HK-2 (cell line): ENCODE measurements around the gene WDR4.
"Not testable (repeated sequence)": the region's sequence is repeated elsewhere in the genome, so short reads cannot be mapped to it uniquely, and the experiment has no call there.

Experiments used
- DNase-seq: peaks from one replicate; pipeline ENCODE4 v3.0.0-alpha.2; 2018; ENCODE audit not compliant: unreplicated experiment

Gene WDR4

GRCh38 chr21:42875811-42876210, 3.5 kb downstream of the WDR4 start:
- DNase-seq: not testable (repeated sequence)

GRCh38 chr21:42873096-42873495, 6.2 kb downstream of the WDR4 start:
- DNase-seq: no peak

DNA sequence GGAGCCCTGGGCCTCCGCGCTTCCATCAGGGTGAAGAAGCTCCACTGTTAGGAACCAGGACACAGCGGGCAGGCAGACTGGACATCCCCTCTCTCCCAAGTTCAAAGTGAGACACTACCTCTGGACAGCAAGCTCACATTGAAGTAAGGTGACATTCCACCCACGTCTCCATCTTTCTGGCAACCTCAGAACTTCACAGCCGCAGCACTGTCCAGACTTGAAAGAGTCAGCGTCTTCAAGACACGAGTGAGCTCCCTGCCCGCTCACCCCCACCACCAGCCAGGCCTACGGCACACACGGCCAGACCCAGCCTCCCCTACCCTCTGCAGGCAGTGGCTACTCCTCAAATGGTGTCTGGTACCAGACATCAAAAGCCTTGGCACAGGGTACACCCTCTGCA, 11.1 kb downstream of the WDR4 start:
- DNase-seq: no peak

GRCh38 chr21:42865776-42866160, 13.6 kb downstream of the WDR4 start:
- no peak for DNase-seq

DNA sequence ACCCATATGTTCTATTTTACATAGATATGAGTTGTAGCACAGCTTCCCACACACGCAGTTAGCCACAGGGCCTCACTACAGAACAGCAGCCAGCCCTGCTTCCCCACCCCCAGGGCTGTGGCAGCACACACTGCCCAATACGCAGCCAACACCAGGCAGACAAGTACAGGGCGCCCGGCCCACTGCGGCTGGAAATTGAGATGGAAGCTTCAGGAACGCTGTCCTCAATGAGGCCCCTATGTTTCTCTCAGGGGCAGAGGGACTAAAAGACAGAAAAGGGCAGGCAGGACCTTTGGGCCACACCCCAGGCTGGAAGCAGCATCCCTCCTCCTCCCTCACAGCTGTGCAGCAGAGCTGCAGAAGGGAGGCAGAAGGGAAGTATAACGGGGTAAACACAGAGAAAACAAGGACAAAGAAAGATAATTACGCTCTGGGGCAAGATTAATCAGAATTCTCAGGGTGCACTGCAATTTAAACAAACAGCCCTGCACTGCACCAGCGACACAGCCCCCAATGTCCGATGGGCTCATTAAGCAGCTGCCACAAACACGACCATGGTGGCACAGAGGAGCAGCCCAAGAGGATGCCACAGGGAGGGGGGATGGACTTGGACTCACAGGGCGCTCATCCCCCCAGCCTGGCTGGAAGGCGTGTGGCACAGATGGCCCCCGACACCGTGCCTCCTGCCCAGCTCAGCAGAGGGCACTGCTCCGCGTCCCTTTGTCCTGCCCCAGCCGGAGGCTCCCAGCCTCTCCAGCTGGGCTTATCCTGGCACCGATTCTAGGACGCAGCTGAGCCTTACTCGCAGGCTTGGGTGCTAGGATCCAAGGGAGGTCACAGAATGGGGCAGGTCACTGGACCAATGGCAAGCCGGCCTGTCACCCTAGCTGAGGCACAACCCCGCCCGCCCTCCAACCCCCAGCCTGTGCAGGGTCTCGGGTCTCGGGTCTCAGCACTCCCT, 14.2 kb downstream of the WDR4 start:
- no peak for DNase-seq

- no peak for DNase-seq
These were observed 15.1 kb downstream of the WDR4 start for GRCh38 chr21:42864286-42864685.

DNA sequence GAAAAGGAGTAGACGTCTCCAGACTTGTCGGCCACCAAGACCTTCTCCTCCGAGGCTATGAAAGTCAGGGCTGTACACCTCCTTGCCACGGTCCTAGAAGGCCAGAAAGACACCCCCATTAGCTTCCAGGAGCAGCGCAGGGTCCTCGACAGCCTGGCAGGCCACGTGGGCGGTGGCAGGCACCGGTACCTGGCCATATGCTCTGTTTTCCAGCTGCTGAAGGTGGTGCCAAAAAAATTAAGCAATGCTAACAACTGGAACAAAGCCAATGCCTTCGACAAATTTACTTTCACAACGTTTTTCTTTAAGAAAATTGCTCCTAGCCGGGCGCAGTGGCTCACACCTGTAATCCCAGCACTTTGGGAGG, 15.9 kb downstream of the WDR4 start:
- no peak for DNase-seq

DNA sequence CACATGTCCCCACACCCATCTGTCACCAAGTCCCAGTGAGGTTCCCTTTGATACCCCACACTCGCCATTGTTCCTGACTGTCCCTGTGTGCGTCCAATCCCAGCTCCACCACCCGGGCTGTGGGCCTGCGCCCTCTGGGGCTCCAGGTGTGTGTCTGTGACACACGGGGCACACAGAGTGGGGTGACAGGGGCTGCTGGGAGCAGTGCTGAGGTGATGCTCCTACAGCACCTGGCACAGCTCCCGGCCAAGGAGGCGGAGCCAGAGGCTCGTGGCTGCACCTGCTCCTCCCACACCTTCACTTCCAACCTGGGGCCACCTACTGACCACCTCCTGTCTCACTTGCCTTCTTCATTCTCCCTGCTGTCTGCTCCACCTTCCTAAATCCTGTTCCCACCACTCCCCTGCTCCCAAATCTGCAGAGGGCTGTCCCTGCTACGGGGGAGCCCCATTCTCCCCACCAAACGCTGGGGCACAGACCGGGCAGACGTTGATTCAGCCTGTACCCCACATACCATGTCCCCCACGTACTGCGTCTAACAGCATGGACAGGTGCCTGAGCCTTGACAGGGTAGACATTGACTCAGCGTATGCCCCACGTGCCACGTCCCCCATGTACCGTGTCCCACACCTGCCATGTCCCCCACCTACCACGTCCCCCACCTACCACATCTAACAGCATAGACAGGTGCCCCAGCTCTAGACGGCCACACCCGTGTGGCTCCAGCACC, 16.4 kb downstream of the WDR4 start:
- no peak for DNase-seq

DNA sequence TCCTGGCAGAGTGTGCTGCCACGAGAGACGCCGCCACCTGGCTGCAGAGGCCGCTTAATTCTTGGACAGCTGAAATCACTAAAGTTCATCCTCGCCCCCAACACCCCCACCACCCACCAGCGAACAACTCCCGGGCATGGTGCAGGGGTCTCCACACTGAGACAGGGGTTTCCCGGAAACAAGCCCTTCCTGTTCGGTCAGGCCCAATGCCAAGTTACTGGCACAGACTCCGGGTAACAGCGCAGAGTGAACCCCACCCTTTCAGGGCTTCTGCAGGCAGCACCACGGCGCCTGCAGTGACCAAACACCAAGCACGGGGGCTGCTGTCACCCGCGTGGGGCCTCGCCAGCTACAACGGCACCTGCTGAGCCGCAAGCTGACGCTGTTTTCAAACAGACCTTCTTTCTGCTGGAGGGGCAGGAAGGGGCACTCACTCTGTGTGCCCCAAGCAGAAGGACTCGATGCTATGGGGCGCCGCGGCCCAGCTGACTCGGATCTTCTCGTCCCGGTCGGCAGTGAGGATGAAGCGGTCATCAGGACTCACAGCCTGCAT, 17.4 kb downstream of the WDR4 start:
- DNase-seq: no peak

GRCh38 chr21:42861311-42861847, 18.0 kb downstream of the WDR4 start:
- DNase-seq: no peak

DNA sequence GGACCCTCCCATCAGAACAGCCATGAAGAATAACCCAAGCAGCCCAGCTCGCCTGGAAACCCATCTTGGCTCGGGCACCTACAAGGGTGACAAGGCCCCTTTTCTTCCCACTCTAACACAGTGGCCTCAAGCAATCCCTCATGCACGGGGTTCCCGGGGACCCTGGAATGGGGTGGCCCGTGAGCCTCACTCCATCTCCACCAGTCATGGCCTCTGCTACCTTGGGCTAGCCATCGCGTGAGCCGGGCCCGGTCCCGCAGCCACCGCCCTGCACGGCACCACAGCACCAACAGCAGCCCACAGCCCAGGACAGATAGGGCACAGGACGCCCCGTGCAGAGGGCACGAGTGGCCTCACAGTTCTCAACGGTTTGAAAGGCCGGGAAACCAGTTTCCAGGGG, 19.0 kb downstream of the WDR4 start:
- DNase-seq: no peak

DNA sequence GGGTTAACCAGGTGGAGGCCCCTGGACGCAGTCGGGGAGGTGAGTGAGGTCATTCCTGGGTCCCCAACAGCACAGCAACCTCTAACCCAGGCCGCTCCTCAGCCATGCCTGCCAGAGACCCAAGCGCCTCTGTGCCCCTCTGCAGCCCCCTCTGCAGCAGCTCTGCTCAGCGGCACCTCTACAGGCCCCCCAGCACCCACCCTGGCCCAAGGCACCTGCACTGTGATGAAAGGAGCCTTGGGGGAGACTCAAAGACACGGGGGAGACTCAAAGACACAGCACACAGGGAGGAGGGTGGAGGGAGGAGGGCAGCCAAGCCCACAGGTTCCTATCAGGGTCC, 19.5 kb downstream of the WDR4 start:
- no peak for DNase-seq

GRCh38 chr21:42858957-42859890, 20.1 kb downstream of the WDR4 start:
- no peak for DNase-seq

DNA sequence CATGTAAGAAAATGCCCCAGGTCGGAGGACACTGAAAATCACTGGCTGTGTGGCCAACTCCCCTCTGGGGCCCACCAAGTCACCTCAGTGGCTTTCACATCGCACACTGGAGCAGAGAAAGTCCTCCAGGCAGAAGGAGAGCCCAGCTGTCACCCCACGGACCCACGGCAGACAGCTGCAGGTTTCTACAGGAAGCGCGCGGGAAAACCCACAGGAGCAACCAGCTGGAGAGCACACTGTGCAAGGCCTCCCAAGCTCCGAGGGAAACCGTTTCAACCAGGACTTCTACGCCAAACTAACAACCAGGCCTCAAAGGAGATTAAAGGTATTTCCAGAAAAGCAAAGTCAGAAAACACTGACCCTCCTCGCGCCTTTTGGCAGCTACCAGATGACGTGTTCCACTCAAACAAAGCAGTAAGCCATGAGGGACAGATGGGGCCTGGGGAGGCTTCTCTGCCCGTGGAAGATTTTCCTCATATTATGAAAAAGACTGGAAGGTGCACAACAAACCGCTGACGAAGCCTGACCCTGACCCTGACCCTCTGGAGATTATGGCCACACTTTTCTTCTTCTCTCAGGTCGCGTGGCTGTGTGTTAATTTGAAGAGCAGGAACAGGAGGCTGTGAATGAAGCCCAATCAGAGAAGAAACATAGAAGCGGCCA, 21.0 kb downstream of the WDR4 start:
- no peak for DNase-seq

DNA sequence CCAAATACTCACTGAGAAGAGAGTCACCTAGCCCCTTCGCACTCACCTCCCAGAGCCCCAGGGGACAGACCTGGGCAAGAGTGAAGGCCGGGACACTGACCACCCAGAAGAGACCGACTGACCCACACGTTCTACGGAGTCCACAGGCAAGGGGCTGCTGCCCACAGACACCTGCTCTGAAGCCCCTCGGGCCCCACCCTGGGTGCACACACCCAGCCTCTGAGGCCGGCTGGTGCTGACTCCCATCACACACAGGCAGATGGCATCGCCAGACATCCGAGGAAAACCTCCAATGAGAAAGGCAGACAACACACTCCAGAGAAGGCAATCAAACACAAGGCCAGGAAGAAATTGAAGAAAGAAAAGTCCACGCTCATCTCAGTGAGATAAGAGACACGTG, 22.1 kb downstream of the WDR4 start:
- no peak for DNase-seq

GRCh38 chr21:42855937-42856335, 23.4 kb downstream of the WDR4 start:
- no peak for DNase-seq

DNA sequence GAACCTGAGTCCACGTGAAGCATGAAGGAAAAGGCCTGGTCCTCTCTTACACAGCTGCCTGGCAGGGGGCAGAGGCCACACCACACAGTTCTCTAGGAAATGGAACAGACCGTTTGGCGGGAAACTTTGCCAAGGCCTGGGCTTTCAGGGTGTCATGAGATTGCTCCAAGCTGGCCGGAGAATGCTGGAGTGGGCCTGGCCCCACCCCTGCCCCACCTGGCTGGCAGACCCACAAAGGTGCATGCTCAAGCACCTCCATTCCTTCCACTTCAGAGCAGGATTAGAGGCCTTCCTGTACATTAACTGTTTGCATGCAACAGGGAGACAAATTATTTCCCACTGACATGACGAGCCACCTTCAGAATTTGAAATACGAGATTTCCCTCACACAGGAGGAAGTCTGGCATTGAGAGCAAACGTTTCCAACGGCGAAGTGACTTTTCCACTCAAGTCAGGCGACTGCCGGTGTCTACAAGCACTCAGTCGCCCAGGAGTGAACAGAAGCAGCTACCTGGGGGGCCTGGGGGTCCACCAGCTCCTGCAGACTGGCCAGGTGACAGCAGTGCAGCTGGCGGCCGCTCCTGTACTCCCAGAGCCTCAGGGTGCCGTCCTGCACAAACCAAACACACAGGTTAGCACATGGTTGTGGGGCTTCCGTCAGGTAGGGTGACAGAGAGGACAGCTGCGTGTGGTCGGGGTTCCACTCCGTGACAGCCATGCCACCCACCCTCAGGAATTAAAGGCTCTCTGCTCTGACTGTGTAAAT, 24.0 kb downstream of the WDR4 start:
- DNase-seq: no peak

DNA sequence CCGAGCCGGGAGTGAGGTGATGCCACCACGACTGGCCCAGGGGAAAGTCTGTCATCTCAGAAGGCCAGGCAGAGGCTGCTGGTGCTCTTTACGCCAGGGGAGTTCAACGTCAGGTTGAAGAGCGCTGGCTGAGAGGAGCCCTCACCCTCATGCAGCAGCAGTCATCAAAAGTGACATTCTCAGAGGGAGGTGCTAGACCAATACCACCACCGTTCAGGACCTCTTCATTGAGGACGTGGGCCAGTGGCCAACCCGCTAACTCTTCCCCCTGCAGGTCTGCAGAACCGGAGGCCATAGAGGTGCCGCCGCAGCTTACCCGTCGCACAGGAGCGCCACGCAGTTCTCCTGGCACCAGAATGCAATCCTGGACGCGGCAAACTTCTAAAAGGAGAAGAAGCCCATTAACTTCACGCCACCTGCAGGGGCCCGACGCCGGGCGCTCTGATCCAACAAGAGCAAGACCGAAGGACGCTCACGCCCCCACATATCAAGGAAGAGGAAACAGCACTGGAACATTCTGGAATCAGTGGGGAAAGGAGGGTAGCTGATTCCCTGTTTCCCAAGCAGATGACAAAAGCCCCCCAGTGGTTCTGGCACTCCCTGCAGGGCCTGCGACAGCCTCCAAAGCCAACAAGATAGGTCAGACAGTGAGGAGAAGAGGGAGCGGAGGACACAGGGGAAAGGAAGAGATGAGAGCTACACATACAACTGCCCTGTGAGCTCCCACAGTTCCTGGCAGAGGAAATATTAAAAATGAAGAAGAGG, 24.9 kb downstream of the WDR4 start:
- no peak for DNase-seq

GRCh38 chr21:42853621-42854020, 25.7 kb downstream of the WDR4 start:
- DNase-seq: no peak
